Measurements from ENCODE around the gene PTTG1IP.

- TF ChIP-seq CTCF (IDR thresholded peaks at IDR 0.05) = no peak
- no peak for TF ChIP-seq EZH2 (IDR thresholded peaks at IDR 0.05; ENCODE audit: borderline replicate concordance, insufficient read depth, low read depth, low read length, poor library complexity, severe bottlenecking)
Measured at GRCh38 chr21:44888581-44889550, 15.4 kb upstream of the PTTG1IP start.
